Anterior cingulate cortex (tissue), 58 donors: ENCODE data around the gene GRHL3.

Experiments
- DNase-seq, 58 donors: peaks; one replicate each; lab custom pipeline; 2025; lab: John Stamatoyannopoulos, UW

The GRHL3 gene

GRCh38 chr1:24292887-24293286, 26.3 kb upstream of the GRHL3 start:
- DNase-seq: no peak

GRCh38 chr1:24293392-24294227, 25.5 kb upstream of the GRHL3 start:
- no peak for DNase-seq

- no peak for DNase-seq
Measured at GRCh38 chr1:24294228-24294672, 24.9 kb upstream of the GRHL3 start.

GRCh38 chr1:24294716-24295371, 24.3 kb upstream of the GRHL3 start:
- no peak for DNase-seq

- no peak for DNase-seq
Measured at GRCh38 chr1:24295535-24295934, 23.6 kb upstream of the GRHL3 start.

GRCh38 chr1:24297187-24297851, 21.8 kb upstream of the GRHL3 start:
- DNase-seq: no peak

GRCh38 chr1:24297852-24298232, 21.3 kb upstream of the GRHL3 start:
- DNase-seq: no peak

GRCh38 chr1:24298606-24299005, 20.6 kb upstream of the GRHL3 start:
- DNase-seq: no peak

GRCh38 chr1:24299901-24300300, 19.3 kb upstream of the GRHL3 start:
- no peak for DNase-seq

GRCh38 chr1:24300971-24301784, 18.0 kb upstream of the GRHL3 start:
- no peak for DNase-seq

GRCh38 chr1:24301785-24302175, 17.4 kb upstream of the GRHL3 start:
- DNase-seq: no peak

- DNase-seq: no peak
Measured at GRCh38 chr1:24302209-24302611, 16.9 kb upstream of the GRHL3 start.

- no peak for DNase-seq
Measured at GRCh38 chr1:24303600-24303999, 15.6 kb upstream of the GRHL3 start.

- no peak for DNase-seq
Measured at GRCh38 chr1:24304763-24305162, 14.4 kb upstream of the GRHL3 start.

GRCh38 chr1:24308365-24309015, 10.7 kb upstream of the GRHL3 start:
- no peak for DNase-seq

- no peak for DNase-seq
Measured at GRCh38 chr1:24309762-24310485, 9.2 kb upstream of the GRHL3 start.

GRCh38 chr1:24311234-24311633, 7.9 kb upstream of the GRHL3 start:
- DNase-seq: no peak

GRCh38 chr1:24311741-24312140, 7.4 kb upstream of the GRHL3 start:
- no peak for DNase-seq

GRCh38 chr1:24315391-24315790, 3.8 kb upstream of the GRHL3 start:
- no peak for DNase-seq
